HCT116 (cell line): ENCODE data around the gene PRR5L. TPM values are rescaled to one million over a fixed set of nuclear protein-coding genes. Genes with fewer than 3 reads are reported as not detected.

Source experiments
- ATAC-seq: fragments of 200-7000 bp; cut with Tn5 transposase; 2 replicates; pipeline ENCODE4 v1.9.1; 2020; ENCODE audit warnings: mild to moderate bottlenecking, moderate library complexity
- BruUV-seq: library from RNA; stranded (reverse); fragments of 400-500 nt; replicated peaks from 2 replicates; lab custom pipeline; 2021; lab: Mats Ljungman, UMichigan
- CTCF ChIA-PET: fragments of 300-600 bp; sonication (Branson Sonifier 250); formaldehyde crosslinking; loops from one replicate; lab custom pipeline; 2021; ENCODE audit warnings: antibody characterized with exemption; lab: Charles Lee
- POLR2A ChIA-PET: fragments of 300-600, 350-600 bp; sonication (Branson Sonifier 250); formaldehyde crosslinking; loops from one replicate; lab custom pipeline; 2021; ENCODE audit warnings: antibody characterized with exemption; lab: Charles Lee
- RAD21 ChIA-PET, 2 experiments: fragments of 300-600 bp; sonication (Branson Sonifier 250); formaldehyde crosslinking; loops; one replicate each; lab custom pipeline; 2023; ENCODE audit warnings: low total read pairs in 2 of 2; ENCODE audit not compliant: uncharacterized antibody in 2 of 2, unreplicated experiment in 2 of 2, low non-redundant PET in 1 of 2; lab: Charles Lee
- DNase-seq: peaks from one replicate; pipeline ENCODE4 v3.0.0-alpha.2; 2010; ENCODE audit warnings: low read depth, low spot score
- H2AFZ ChIP-seq: fragments of 200-600 bp; shearing (Covaris generic), sonication (generic); 2 replicates; pipeline ENCODE4 v1.6.1; 2017; ENCODE audit warnings: low read depth, mixed run types, mixed read lengths, antibody characterized with exemption, low read length; ENCODE audit not compliant: poor library complexity, severe bottlenecking
- H3K27ac ChIP-seq: 2 replicates; pipeline ENCODE4 v1.5.1; 2012; ENCODE audit warnings: low read depth, low read length
- H3K27me3 ChIP-seq: fragments of 200-600 bp; sonication (generic); 2 replicates; pipeline ENCODE4 v1.6.1; 2016; ENCODE audit warnings: mixed run types, low read length, mixed read lengths; ENCODE audit not compliant: insufficient read depth
- H3K36me3 ChIP-seq, 2 experiments: fragments of 200-500 bp in 1 of 2; fragments of 200-600 bp in 1 of 2; sonication (Bioruptor generic) in 1 of 2; sonication (generic) in 1 of 2; 2 replicates each; pipeline versions ENCODE4 v1.5.1 to v1.6.1; 2014 to 2016; ENCODE audit warnings: low read length in 2 of 2, inconsistent platforms in 1 of 2, mixed read lengths in 1 of 2, mixed run types in 1 of 2; ENCODE audit not compliant: insufficient read depth in 2 of 2, control insufficient read depth in 1 of 2
- H3K4me1 ChIP-seq, 2 experiments: fragments of 200-600 bp in 1 of 2; sonication (generic) in 1 of 2; 2 replicates each; pipeline versions ENCODE4 v1.5.1 to v1.6.1; 2012 to 2017; ENCODE audit warnings: low read length in 2 of 2, inconsistent platforms in 1 of 2, mild to moderate bottlenecking in 1 of 2, mixed read lengths in 1 of 2, mixed run types in 1 of 2, moderate library complexity in 1 of 2; ENCODE audit not compliant: insufficient read depth in 2 of 2, control insufficient read depth in 1 of 2
- H3K4me2 ChIP-seq: fragments of 200-600 bp; sonication (generic); 2 replicates; pipeline ENCODE4 v1.6.1; 2017; ENCODE audit warnings: mixed run types, low read length, mixed read lengths
- H3K4me3 ChIP-seq, 2 experiments: fragments of 200-600 bp in 1 of 2; sonication (generic) in 1 of 2; replicated peaks in 1 of 2; 2 replicates each; pipeline ENCODE4 v1.5.1; 2011 to 2016; ENCODE audit warnings: low read length in 2 of 2, control low read depth in 1 of 2, low read depth in 1 of 2, mild to moderate bottlenecking in 1 of 2, mixed read lengths in 1 of 2, mixed run types in 1 of 2
- H3K79me2 ChIP-seq: fragments of 200-600 bp; sonication (generic); 2 replicates; pipeline ENCODE4 v1.6.1; 2017; ENCODE audit warnings: mild to moderate bottlenecking, mixed run types, low read length, moderate library complexity, mixed read lengths; ENCODE audit not compliant: insufficient read depth
- H3K9ac ChIP-seq: fragments of 200-600 bp; sonication (generic); 2 replicates; pipeline ENCODE4 v1.6.1; 2016; ENCODE audit warnings: low read length, mixed read lengths
- H3K9me2 ChIP-seq: fragments of 200-600 bp; sonication (generic), shearing (Covaris generic); 2 replicates; pipeline ENCODE4 v1.6.1; 2017; ENCODE audit warnings: mixed run types, mild to moderate bottlenecking, moderate library complexity; ENCODE audit not compliant: insufficient read depth
- H3K9me3 ChIP-seq, 2 experiments: fragments of 200-500 bp in 1 of 2; fragments of 200-600 bp in 1 of 2; sonication (Bioruptor generic) in 1 of 2; sonication (generic) in 1 of 2; 2 replicates each; pipeline ENCODE4 v1.6.1; 2014 to 2017; ENCODE audit warnings: low read length in 2 of 2, mixed read lengths in 2 of 2, inconsistent platforms in 1 of 2, low read depth in 1 of 2, mild to moderate bottlenecking in 1 of 2, mixed run types in 1 of 2, moderate library complexity in 1 of 2; ENCODE audit not compliant: control insufficient read depth in 1 of 2, insufficient read depth in 1 of 2
- H4K20me1 ChIP-seq: fragments of 200-600 bp; sonication (generic), shearing (Covaris generic); 2 replicates; pipeline ENCODE4 v1.6.1; 2017; ENCODE audit warnings: mixed run types, mild to moderate bottlenecking, moderate library complexity; ENCODE audit not compliant: insufficient read depth
- RAD21 ChIP-seq: IDR thresholded peaks from 2 replicates; pipeline ENCODE4 v1.6.1; 2012; ENCODE audit warnings: low read depth, mild to moderate bottlenecking
- SIN3A ChIP-seq: IDR thresholded peaks from 2 replicates; pipeline ENCODE4 v1.6.1; 2012; ENCODE audit warnings: low read depth
- TCF7L2 ChIP-seq: IDR thresholded peaks from 2 replicates; pipeline ENCODE4 v1.7.0; 2011; ENCODE audit warnings: borderline replicate concordance, inconsistent platforms; ENCODE audit not compliant: insufficient read depth, insufficient read length; ENCODE audit errors: extremely low read depth
- intact Hi-C: fragments of 100-400 bp; cut with micrococcal nuclease; formaldehyde crosslinking; loops from 2 replicates; pipeline ENCODE4 v1.10.0; 2022
- total RNA-seq: library from RNA; stranded (reverse); gene quantifications from one replicate; pipeline ENCODE4 v1.2.1, GENCODE V29; 2021; ENCODE audit not compliant: unreplicated experiment
- TF ChIP-seq, protein P1 (sequence below): IDR thresholded peaks from 2 replicates; pipeline ENCODE4 v1.6.1; 2012
- TF ChIP-seq, protein P2 (sequence below), 3 experiments: fragments of 200-600 bp in 1 of 3; sonication (generic) in 1 of 3; IDR thresholded peaks in 2 of 3; conservative IDR thresholded peaks in 1 of 3; 2 replicates each; pipeline ENCODE4 v1.5.1; 2012 to 2017; ENCODE audit warnings: low read depth in 2 of 3, low read length in 2 of 3, antibody characterized with exemption in 1 of 3, borderline replicate concordance in 1 of 3, control low read depth in 1 of 3, mild to moderate bottlenecking in 1 of 3, mixed read lengths in 1 of 3, mixed run types in 1 of 3, moderate library complexity in 1 of 3; ENCODE audit not compliant: insufficient read depth in 1 of 3

The PRR5L gene
- total RNA-seq, 1 experiment from 2014 or later: 0.47 TPM

DNA sequence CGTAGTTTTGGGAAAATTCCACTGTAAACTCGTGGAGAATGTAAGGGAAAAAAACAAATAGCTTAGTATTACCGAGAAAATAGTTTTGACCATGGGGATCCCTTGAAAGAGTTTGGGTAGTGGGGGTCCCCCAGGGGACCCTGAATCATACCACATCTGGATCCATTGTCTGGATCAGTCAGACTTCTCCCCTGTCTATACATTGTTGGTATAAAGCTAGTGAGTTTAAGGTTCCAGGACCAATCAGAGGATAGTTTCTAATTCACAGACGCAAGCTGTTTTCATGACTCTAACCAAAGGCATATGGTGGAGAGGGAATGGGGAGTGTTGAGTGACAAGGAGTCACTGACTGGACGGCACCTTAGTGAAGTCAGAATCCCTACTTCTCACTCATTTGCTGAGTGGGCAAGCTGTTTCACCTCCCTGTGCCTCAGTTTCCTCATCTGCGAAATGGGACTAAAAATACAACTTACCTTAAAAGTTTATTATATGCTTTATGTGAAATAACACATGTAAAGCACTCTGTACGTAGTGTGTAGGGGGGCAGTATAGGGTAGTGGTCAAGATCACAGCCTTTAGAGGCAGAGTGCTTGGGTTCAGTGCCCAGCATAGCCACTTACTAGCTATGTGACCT lies 123.8 kb downstream of the PRR5L start:
- H3K9ac ChIP-seq: no peak overlapping the region
- no peaks in the 10 kb centered on the region for H3K79me2 ChIP-seq
- ChIA-PET POLR2A (interaction anchor here (1.0 kb wide), 1 partner anchor 12 kb away, joined by 4 read pairs; no protein-coding TSS in a partner anchor), RAD21 (no interaction called here), CTCF (interaction anchor here (1.7 kb wide), 1 partner anchor 73 kb away, joined by 4 read pairs; no protein-coding TSS in a partner anchor)
- intact Hi-C loops: no loop called here
- H3K27me3 ChIP-seq: peaks cover 72% of the 10 kb centered on the region
- no peak overlapping the region for H3K27ac ChIP-seq
- no TSS peak for BruUV-seq
- no peak overlapping the region for H3K4me2 ChIP-seq
- H3K36me3 ChIP-seq: no peaks in the 10 kb centered on the region
- DNase-seq: no peak
- no peaks in the 10 kb centered on the region for H3K9me2 ChIP-seq
- no peak overlapping the region for H3K4me3 ChIP-seq
- TF ChIP-seq, protein P1, sequence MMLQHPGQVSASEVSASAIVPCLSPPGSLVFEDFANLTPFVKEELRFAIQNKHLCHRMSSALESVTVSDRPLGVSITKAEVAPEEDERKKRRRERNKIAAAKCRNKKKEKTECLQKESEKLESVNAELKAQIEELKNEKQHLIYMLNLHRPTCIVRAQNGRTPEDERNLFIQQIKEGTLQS: no peak
- TF ChIP-seq, protein P2, sequence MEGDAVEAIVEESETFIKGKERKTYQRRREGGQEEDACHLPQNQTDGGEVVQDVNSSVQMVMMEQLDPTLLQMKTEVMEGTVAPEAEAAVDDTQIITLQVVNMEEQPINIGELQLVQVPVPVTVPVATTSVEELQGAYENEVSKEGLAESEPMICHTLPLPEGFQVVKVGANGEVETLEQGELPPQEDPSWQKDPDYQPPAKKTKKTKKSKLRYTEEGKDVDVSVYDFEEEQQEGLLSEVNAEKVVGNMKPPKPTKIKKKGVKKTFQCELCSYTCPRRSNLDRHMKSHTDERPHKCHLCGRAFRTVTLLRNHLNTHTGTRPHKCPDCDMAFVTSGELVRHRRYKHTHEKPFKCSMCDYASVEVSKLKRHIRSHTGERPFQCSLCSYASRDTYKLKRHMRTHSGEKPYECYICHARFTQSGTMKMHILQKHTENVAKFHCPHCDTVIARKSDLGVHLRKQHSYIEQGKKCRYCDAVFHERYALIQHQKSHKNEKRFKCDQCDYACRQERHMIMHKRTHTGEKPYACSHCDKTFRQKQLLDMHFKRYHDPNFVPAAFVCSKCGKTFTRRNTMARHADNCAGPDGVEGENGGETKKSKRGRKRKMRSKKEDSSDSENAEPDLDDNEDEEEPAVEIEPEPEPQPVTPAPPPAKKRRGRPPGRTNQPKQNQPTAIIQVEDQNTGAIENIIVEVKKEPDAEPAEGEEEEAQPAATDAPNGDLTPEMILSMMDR (IDR thresholded peaks at IDR 0.05 in 2 of 3, conservative IDR thresholded peaks at IDR 0.05 in 1 of 3; ENCODE audit: borderline replicate concordance in 1 of 3, insufficient read depth in 1 of 3, low read depth in 2 of 3, low read length in 2 of 3): no peak
- TF ChIP-seq SIN3A (no peak), TCF7L2 (no peak), RAD21 (no peak)
- no peak overlapping the region for H2AFZ ChIP-seq
- no peaks in the 10 kb centered on the region for H4K20me1 ChIP-seq
- H3K9me3 ChIP-seq: no peaks in the 10 kb centered on the region
- peaks cover 9 to 10% of the 10 kb centered on the region in 2 experiments for H3K4me1 ChIP-seq
- no peak for ATAC-seq
